CD8-positive, alpha-beta memory T cell (primary cell): ENCODE results near the gene ABI3BP. TPM values are rescaled to one million over a fixed set of nuclear protein-coding genes. Genes with fewer than 3 reads are reported as not detected.
"Not testable (repeated sequence)": the region's sequence is repeated elsewhere in the genome, so short reads cannot be mapped to it uniquely, and the experiment has no call there.

Source experiments
- CTCF ChIA-PET: fragments of 350-600 bp; sonication (Branson Sonifier 250); formaldehyde crosslinking; loops from one replicate; lab custom pipeline; 2021; ENCODE audit warnings: antibody characterized with exemption; lab: Charles Lee
- POLR2A ChIA-PET: fragments of 350-600 bp; sonication (Branson Sonifier 250); formaldehyde crosslinking; loops from one replicate; lab custom pipeline; 2021; ENCODE audit warnings: antibody characterized with exemption; lab: Charles Lee
- DNase-seq, 5 donors: peaks; one replicate each; pipeline versions ENCODE4 v3.0.0 to v3.0.0-alpha.2; 2020 to 2022; ENCODE audit warnings: mixed read lengths in 1 of 5
- H3K27ac ChIP-seq: one replicate; pipeline ENCODE4 v1.7.0; 2013; ENCODE audit warnings: low read depth, mild to moderate bottlenecking, low read length, moderate library complexity
- H3K27me3 ChIP-seq: 2 replicates; pipeline ENCODE4 v1.7.0; 2013; ENCODE audit warnings: low read length, mild to moderate bottlenecking; ENCODE audit not compliant: insufficient read depth, poor library complexity, severe bottlenecking
- H3K36me3 ChIP-seq: 2 replicates; pipeline ENCODE4 v1.7.0; 2013; ENCODE audit warnings: mild to moderate bottlenecking, low read length, moderate library complexity; ENCODE audit not compliant: insufficient read depth
- H3K4me1 ChIP-seq: 2 replicates; pipeline ENCODE4 v1.7.0; 2013; ENCODE audit warnings: mild to moderate bottlenecking, low read length, moderate library complexity; ENCODE audit not compliant: insufficient read depth
- H3K4me3 ChIP-seq: 2 replicates; pipeline ENCODE4 v1.7.0; 2013; ENCODE audit warnings: mild to moderate bottlenecking, low read length
- H3K9me3 ChIP-seq: 2 replicates; pipeline ENCODE4 v1.7.0; 2013; ENCODE audit warnings: mild to moderate bottlenecking, low read length
- H3K27ac Mint-ChIP-seq, 8 donors: one replicate each; pipeline ENCODE4 v1.8.0; 2020 to 2021; ENCODE audit warnings: mixed read lengths in 8 of 8, mild to moderate bottlenecking in 6 of 8, inconsistent platforms in 3 of 8, moderate library complexity in 3 of 8
- H3K27me3 Mint-ChIP-seq, 2 donors: one replicate each; pipeline ENCODE4 v1.8.0; 2020 to 2021; ENCODE audit warnings: mixed read lengths in 2 of 2, mild to moderate bottlenecking in 1 of 2, moderate library complexity in 1 of 2
- H3K36me3 Mint-ChIP-seq, 3 donors: one replicate each; pipeline ENCODE4 v1.8.0; 2020 to 2021; ENCODE audit warnings: mixed read lengths in 3 of 3, inconsistent platforms in 1 of 3, mild to moderate bottlenecking in 1 of 3
- H3K4me1 Mint-ChIP-seq, 3 donors: one replicate each; pipeline ENCODE4 v1.8.0; 2020 to 2021; ENCODE audit warnings: mixed read lengths in 3 of 3, inconsistent platforms in 1 of 3, mild to moderate bottlenecking in 1 of 3
- H3K4me3 Mint-ChIP-seq, 7 donors: one replicate each; pipeline ENCODE4 v1.8.0; 2020 to 2021; ENCODE audit warnings: mixed read lengths in 7 of 7, mild to moderate bottlenecking in 6 of 7, moderate library complexity in 4 of 7, inconsistent platforms in 2 of 7
- H3K9me3 Mint-ChIP-seq, 5 donors: one replicate each; pipeline ENCODE4 v1.8.0; 2020 to 2022; ENCODE audit warnings: mixed read lengths in 5 of 5, mild to moderate bottlenecking in 3 of 5, moderate library complexity in 2 of 5, inconsistent platforms in 1 of 5
- polyA plus RNA-seq: library from polyadenylated mRNA; unstranded; fragments of 300-500 nt; fragmentation: Illumina TruSeq; gene quantifications from one replicate; pipeline ENCODE4 v1.2.3, GENCODE V29; 2021
- total RNA-seq, 2 experiments: library from RNA; stranded (reverse); gene quantifications; one replicate each; pipeline ENCODE4 v1.2.3, GENCODE V29; 2021

Gene ABI3BP
- total and polyA plus RNA-seq, 3 experiments from 2014 or later, result not detected

- CTCF ChIA-PET, result no interaction called here
- no peak for DNase-seq
- Mint-ChIP-seq H3K9me3 (peaks cover 4 to 19% (median 5%) of the 10 kb centered on the region in 5 donors), H3K4me3 (no peak overlapping the region), H3K27ac (no peak overlapping the region), H3K4me1 (no peaks in the 10 kb centered on the region), H3K36me3 (no peaks in the 10 kb centered on the region), H3K27me3 (peaks cover 6 to 9% of the 10 kb centered on the region in 2 donors)
- H3K4me1 ChIP-seq, result no peaks in the 10 kb centered on the region
- no peaks in the 10 kb centered on the region for H3K36me3 ChIP-seq
- no peaks in the 10 kb centered on the region for H3K9me3 ChIP-seq
- no peak overlapping the region for H3K27ac ChIP-seq
- no peak overlapping the region for H3K4me3 ChIP-seq
- POLR2A ChIA-PET, result no interaction called here
- no peaks in the 10 kb centered on the region for H3K27me3 ChIP-seq
Measured at GRCh38 chr3:101026881-101027280, 33.7 kb upstream of the ABI3BP start.

- Mint-ChIP-seq H3K4me1 (no peaks in the 10 kb centered on the region), H3K27ac (no peak overlapping the region), H3K9me3 (peaks cover 4 to 19% (median 5%) of the 10 kb centered on the region in 5 donors), H3K27me3 (peaks cover 6 to 9% of the 10 kb centered on the region in 2 donors), H3K36me3 (no peaks in the 10 kb centered on the region), H3K4me3 (no peak overlapping the region)
- Histone ChIP-seq H3K4me3 (no peak overlapping the region), H3K36me3 (no peaks in the 10 kb centered on the region), H3K9me3 (no peaks in the 10 kb centered on the region), H3K27ac (no peak overlapping the region), H3K4me1 (no peaks in the 10 kb centered on the region), H3K27me3 (no peaks in the 10 kb centered on the region)
- CTCF ChIA-PET, result no interaction called here
- DNase-seq, result no peak
- POLR2A ChIA-PET, result no interaction called here
Measured at GRCh38 chr3:101026244-101026643, 33.0 kb upstream of the ABI3BP start.

GRCh38 chr3:101020351-101021015 lies 27.3 kb upstream of the ABI3BP start:
- H3K4me1 ChIP-seq, result no peaks in the 10 kb centered on the region
- no peak overlapping the region for H3K4me3 ChIP-seq
- no peaks in the 10 kb centered on the region for H3K4me1 Mint-ChIP-seq
- no peaks in the 10 kb centered on the region for H3K36me3 ChIP-seq
- no peaks in the 10 kb centered on the region for H3K9me3 ChIP-seq
- H3K9me3 Mint-ChIP-seq, result peaks cover 0 to 5% (median 2%) of the 10 kb centered on the region in 5 donors
- H3K4me3 Mint-ChIP-seq, result no peak overlapping the region
- ChIA-PET POLR2A (no interaction called here), CTCF (no interaction called here)
- H3K27ac Mint-ChIP-seq, result no peak overlapping the region
- H3K27me3 Mint-ChIP-seq, result peaks cover 0 to 4% of the 10 kb centered on the region in 2 donors
- DNase-seq, result no peak
- no peaks in the 10 kb centered on the region for H3K36me3 Mint-ChIP-seq
- no peak overlapping the region for H3K27ac ChIP-seq
- H3K27me3 ChIP-seq, result no peaks in the 10 kb centered on the region

GRCh38 chr3:101017017-101017416 lies 23.8 kb upstream of the ABI3BP start:
- Mint-ChIP-seq H3K4me1 (no peaks in the 10 kb centered on the region), H3K9me3 (peaks cover 0 to 11% (median 7%) of the 10 kb centered on the region in 5 donors), H3K27ac (no peak overlapping the region), H3K4me3 (no peak overlapping the region), H3K27me3 (peaks cover 0 to 4% of the 10 kb centered on the region in 2 donors), H3K36me3 (peaks cover 0 to under 1% (median 0%) of the 10 kb centered on the region in 3 donors)
- no peaks in the 10 kb centered on the region for H3K4me1 ChIP-seq
- no peaks in the 10 kb centered on the region for H3K9me3 ChIP-seq
- H3K4me3 ChIP-seq, result no peak overlapping the region
- CTCF ChIA-PET, result no interaction called here
- DNase-seq, result no peak
- no peak overlapping the region for H3K27ac ChIP-seq
- POLR2A ChIA-PET, result no interaction called here
- H3K27me3 ChIP-seq, result no peaks in the 10 kb centered on the region
- no peaks in the 10 kb centered on the region for H3K36me3 ChIP-seq

- DNase-seq, H3K27ac Mint-ChIP-seq, H3K9me3 ChIP-seq, H3K4me1 Mint-ChIP-seq, H3K27ac ChIP-seq, POLR2A ChIA-PET, CTCF ChIA-PET, H3K27me3 ChIP-seq, H3K36me3 ChIP-seq, H3K4me1 ChIP-seq, H3K4me3 ChIP-seq, H3K4me3 Mint-ChIP-seq, H3K36me3 Mint-ChIP-seq: not testable (repeated sequence)
- Mint-ChIP-seq H3K27me3 (peaks cover 9 to 16% of the 10 kb centered on the region in 2 donors), H3K9me3 (peaks cover 6 to 23% (median 21%) of the 10 kb centered on the region in 5 donors)
Measured at GRCh38 chr3:101012312-101012711, 19.1 kb upstream of the ABI3BP start.

- no peak overlapping the region for H3K27ac Mint-ChIP-seq
- peaks cover 9 to 16% of the 10 kb centered on the region in 2 donors for H3K27me3 Mint-ChIP-seq
- H3K27me3 ChIP-seq, result no peaks in the 10 kb centered on the region
- H3K36me3 Mint-ChIP-seq, result peaks cover 0 to 4% (median 0%) of the 10 kb centered on the region in 3 donors
- H3K36me3 ChIP-seq, result no peaks in the 10 kb centered on the region
- H3K9me3 Mint-ChIP-seq, result peaks cover 6 to 30% (median 23%) of the 10 kb centered on the region in 5 donors
- ChIA-PET CTCF (no interaction called here), POLR2A (no interaction called here)
- no peaks in the 10 kb centered on the region for H3K4me1 ChIP-seq
- no peak overlapping the region for H3K27ac ChIP-seq
- DNase-seq, result no peak
- H3K4me3 Mint-ChIP-seq, result no peak overlapping the region
- no peak overlapping the region for H3K4me3 ChIP-seq
- no peaks in the 10 kb centered on the region for H3K9me3 ChIP-seq
- H3K4me1 Mint-ChIP-seq, result no peaks in the 10 kb centered on the region
Measured at GRCh38 chr3:101011136-101011535, 17.9 kb upstream of the ABI3BP start.

GRCh38 chr3:101010296-101010695 lies 17.1 kb upstream of the ABI3BP start:
- no peak for DNase-seq
- Mint-ChIP-seq H3K4me1 (no peaks in the 10 kb centered on the region), H3K36me3 (peaks cover 0 to 4% (median 0%) of the 10 kb centered on the region in 3 donors), H3K27ac (no peak overlapping the region), H3K4me3 (no peak overlapping the region), H3K9me3 (peaks cover 6 to 31% (median 23%) of the 10 kb centered on the region in 5 donors), H3K27me3 (peaks cover 9 to 16% of the 10 kb centered on the region in 2 donors)
- H3K4me1 ChIP-seq, result no peaks in the 10 kb centered on the region
- ChIA-PET CTCF (no interaction called here), POLR2A (no interaction called here)
- no peaks in the 10 kb centered on the region for H3K27me3 ChIP-seq
- no peak overlapping the region for H3K4me3 ChIP-seq
- H3K36me3 ChIP-seq, result no peaks in the 10 kb centered on the region
- no peak overlapping the region for H3K27ac ChIP-seq
- no peaks in the 10 kb centered on the region for H3K9me3 ChIP-seq

- H3K9me3 ChIP-seq, result no peaks in the 10 kb centered on the region
- peaks cover 9 to 16% of the 10 kb centered on the region in 2 donors for H3K27me3 Mint-ChIP-seq
- peaks cover 6 to 33% (median 26%) of the 10 kb centered on the region in 5 donors for H3K9me3 Mint-ChIP-seq
- H3K27ac Mint-ChIP-seq, result no peak overlapping the region
- H3K4me3 ChIP-seq, result no peak overlapping the region
- no peaks in the 10 kb centered on the region for H3K27me3 ChIP-seq
- peaks cover 0 to 4% (median 0%) of the 10 kb centered on the region in 3 donors for H3K36me3 Mint-ChIP-seq
- ChIA-PET POLR2A (no interaction called here), CTCF (no interaction called here)
- no peaks in the 10 kb centered on the region for H3K4me1 ChIP-seq
- H3K4me3 Mint-ChIP-seq, result no peak overlapping the region
- no peaks in the 10 kb centered on the region for H3K4me1 Mint-ChIP-seq
- no peak overlapping the region for H3K27ac ChIP-seq
- H3K36me3 ChIP-seq, result no peaks in the 10 kb centered on the region
- no peak for DNase-seq
Measured at GRCh38 chr3:101009386-101009785, 16.2 kb upstream of the ABI3BP start.
